K562 (cell line): Measurements from ENCODE around the gene NECTIN2. TPM values are rescaled to one million over a fixed set of nuclear protein-coding genes. Genes with fewer than 3 reads are reported as not detected.

Experiments
- AFF4 ChIP-seq: sonication (generic); formaldehyde crosslinking; IDR thresholded peaks from 2 replicates; pipeline ENCODE4 v1.8.0; 2023; ENCODE audit warnings: mild to moderate bottlenecking, missing genetic modification reagents
- HES1 ChIP-seq: fragments of 450-650 bp; IDR thresholded peaks from 2 replicates; pipeline ENCODE4 v1.6.1; 2016; ENCODE audit warnings: low read depth, mild to moderate bottlenecking, moderate library complexity
- KDM1A ChIP-seq, 2 experiments: fragments of 450-650 bp; IDR thresholded peaks; 2 replicates each; pipeline ENCODE4 v1.6.1; 2016; ENCODE audit warnings: mild to moderate bottlenecking in 2 of 2
- OTX1 ChIP-seq: fragments of 450-650 bp; formaldehyde crosslinking; IDR thresholded peaks from 2 replicates; pipeline ENCODE4 v1.4.0; 2022; ENCODE audit warnings: mild to moderate bottlenecking
- RERE ChIP-seq: sonication (generic); formaldehyde crosslinking; IDR thresholded peaks from 2 replicates; pipeline ENCODE4 v1.8.0; 2023; ENCODE audit warnings: missing genetic modification reagents, mild to moderate bottlenecking, borderline replicate concordance
- SMC3 ChIP-seq: conservative IDR thresholded peaks from 2 replicates; pipeline ENCODE4 v1.6.1; 2011; ENCODE audit warnings: low read depth, low read length, improper control_type of control experiment; ENCODE audit not compliant: insufficient read depth
- SREBF2 ChIP-seq: sonication (generic); formaldehyde crosslinking; IDR thresholded peaks from 2 replicates; pipeline ENCODE4 v1.4.0; 2020; ENCODE audit warnings: mild to moderate bottlenecking, missing genetic modification reagents
- polyA plus RNA-seq, 8 experiments: library from polyadenylated mRNA; depleted of rRNA in 4 of 8; stranded (reverse) in 5 of 8; unstranded in 3 of 8; fragments of >200 nt; fragmentation: Nextera tagmentation in 2 of 8; fragmentation: Illumina TruSeq in 1 of 8; extraction: Ambion mirVana in 2 of 8; extraction: Trizol in 1 of 8; gene quantifications; 2 replicates each; pipeline versions ENCODE4 v1.2.1 to v1.2.3, GENCODE V29; 2011 to 2014; ENCODE audit warnings: inconsistent platforms in 1 of 8, missing spikeins in 1 of 8
- total RNA-seq, 7 experiments: library from RNA; depleted of rRNA in 6 of 7; stranded (reverse); fragments of >200 nt in 6 of 7; fragmentation: Illumina TruSeq in 2 of 7; extraction: Trizol in 2 of 7; gene quantifications; 2 replicates each; pipeline versions ENCODE4 v1.2.1 to v1.2.3, GENCODE V29; 2011 to 2021; ENCODE audit warnings: low replicate concordance in 1 of 7
- TF ChIP-seq, protein P1 (sequence below): sonication (generic); formaldehyde crosslinking; IDR thresholded peaks from 2 replicates; pipeline ENCODE4 v1.8.1; 2023; ENCODE audit warnings: mild to moderate bottlenecking, missing genetic modification reagents
- TF ChIP-seq, protein P2 (sequence below), 2 experiments: fragments of 450-650 bp; conservative IDR thresholded peaks; 2 replicates each; pipeline ENCODE4 v1.6.1; 2017; ENCODE audit warnings: mild to moderate bottlenecking in 2 of 2, moderate library complexity in 2 of 2
- TF ChIP-seq, protein P3 (sequence below): sonication (generic); formaldehyde crosslinking; IDR thresholded peaks from 2 replicates; pipeline ENCODE4 v1.8.0; 2022; ENCODE audit warnings: mild to moderate bottlenecking, missing genetic modification reagents

NECTIN2 gene
- total and polyA plus RNA-seq, 9 of the 15 experiments (the other 6 are each of a cell fraction or from before 2014, with no cell fraction given), result 3.9 to 94.9 (median 34.9) TPM

- TF ChIP-seq, protein P1, sequence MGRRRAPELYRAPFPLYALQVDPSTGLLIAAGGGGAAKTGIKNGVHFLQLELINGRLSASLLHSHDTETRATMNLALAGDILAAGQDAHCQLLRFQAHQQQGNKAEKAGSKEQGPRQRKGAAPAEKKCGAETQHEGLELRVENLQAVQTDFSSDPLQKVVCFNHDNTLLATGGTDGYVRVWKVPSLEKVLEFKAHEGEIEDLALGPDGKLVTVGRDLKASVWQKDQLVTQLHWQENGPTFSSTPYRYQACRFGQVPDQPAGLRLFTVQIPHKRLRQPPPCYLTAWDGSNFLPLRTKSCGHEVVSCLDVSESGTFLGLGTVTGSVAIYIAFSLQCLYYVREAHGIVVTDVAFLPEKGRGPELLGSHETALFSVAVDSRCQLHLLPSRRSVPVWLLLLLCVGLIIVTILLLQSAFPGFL (CRISPR knock-in tag), result 0 out of 2 replicates have a peak, but pooled peaks have one; percentile 51
- TF ChIP-seq SREBF2 (CRISPR knock-in tag) (no peak), SMC3 (no peak), KDM1A (IDR thresholded peaks at IDR 0.05) (peak in 1 of 2 experiments; percentile 41; a peak in 1 of 4 replicates), RERE (CRISPR knock-in tag) (0 out of 2 replicates have a peak, but pooled peaks have one; percentile 51), OTX1 (CRISPR knock-in tag) (peak; percentile 73; the same call in 1 of the 2 replicates), HES1 (no peak), AFF4 (CRISPR knock-in tag) (0 out of 2 replicates have a peak, but pooled peaks have one; percentile 30)
- TF ChIP-seq, protein P2, sequence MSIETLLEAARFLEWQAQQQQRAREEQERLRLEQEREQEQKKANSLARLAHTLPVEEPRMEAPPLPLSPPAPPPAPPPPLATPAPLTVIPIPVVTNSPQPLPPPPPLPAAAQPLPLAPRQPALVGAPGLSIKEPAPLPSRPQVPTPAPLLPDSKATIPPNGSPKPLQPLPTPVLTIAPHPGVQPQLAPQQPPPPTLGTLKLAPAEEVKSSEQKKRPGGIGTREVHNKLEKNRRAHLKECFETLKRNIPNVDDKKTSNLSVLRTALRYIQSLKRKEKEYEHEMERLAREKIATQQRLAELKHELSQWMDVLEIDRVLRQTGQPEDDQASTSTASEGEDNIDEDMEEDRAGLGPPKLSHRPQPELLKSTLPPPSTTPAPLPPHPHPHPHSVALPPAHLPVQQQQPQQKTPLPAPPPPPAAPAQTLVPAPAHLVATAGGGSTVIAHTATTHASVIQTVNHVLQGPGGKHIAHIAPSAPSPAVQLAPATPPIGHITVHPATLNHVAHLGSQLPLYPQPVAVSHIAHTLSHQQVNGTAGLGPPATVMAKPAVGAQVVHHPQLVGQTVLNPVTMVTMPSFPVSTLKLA (conservative IDR thresholded peaks at IDR 0.05), result 0 out of 4 replicates have a peak, but pooled peaks of 1 of the 2 experiments have one; percentile 13
- TF ChIP-seq, protein P3, sequence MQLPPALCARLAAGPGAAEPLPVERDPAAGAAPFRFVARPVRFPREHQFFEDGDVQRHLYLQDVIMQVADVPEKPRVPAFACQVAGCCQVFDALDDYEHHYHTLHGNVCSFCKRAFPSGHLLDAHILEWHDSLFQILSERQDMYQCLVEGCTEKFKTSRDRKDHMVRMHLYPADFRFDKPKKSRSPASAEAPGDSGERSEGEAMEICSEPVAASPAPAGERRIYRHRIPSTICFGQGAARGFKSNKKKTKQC, result 0 out of 2 replicates have a peak, but pooled peaks have one; percentile 4
These were observed 2.1 kb downstream of the NECTIN2 start (continued) for GRCh38 chr19:44848036-44848811.
